Measurements from ENCODE around the gene TNIP1. TPM values are rescaled to one million over a fixed set of nuclear protein-coding genes. Genes with fewer than 3 reads are reported as not detected.

TNIP1 gene
- total RNA-seq, 1 donor from 2014 or later, result 65.6 TPM

DNA sequence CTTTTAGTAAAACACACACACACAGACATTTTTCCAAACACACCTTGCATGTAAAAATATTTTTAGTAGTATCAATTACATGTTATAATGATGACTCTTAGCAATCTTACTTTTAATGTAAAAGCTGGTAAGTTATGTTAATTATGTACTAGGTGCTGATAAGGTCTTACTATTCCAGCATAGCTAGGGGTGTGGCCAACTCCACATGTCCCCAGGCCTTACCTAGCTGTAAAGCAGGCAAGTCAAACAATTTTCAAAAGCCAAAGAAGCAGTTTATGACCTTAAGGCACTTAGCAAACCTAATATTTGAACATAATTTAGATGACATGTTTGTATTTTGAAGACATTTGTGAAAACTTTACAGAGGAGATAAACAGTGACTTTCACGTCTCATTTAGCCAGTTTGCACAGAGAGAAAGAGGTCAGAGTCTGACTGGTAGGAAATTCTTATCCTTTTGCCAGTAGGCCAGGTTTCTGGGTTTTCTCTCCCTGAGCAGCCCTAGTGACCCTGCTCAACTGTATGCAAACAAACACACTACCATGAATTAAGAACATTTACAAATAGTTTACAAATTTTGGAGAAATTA, 86.9 kb downstream of the TNIP1 start:
- no peak for TF ChIP-seq CTCF (IDR thresholded peaks at IDR 0.05; ENCODE audit: insufficient read depth, low read length, severe bottlenecking)
- Histone ChIP-seq H3K36me3 (ENCODE audit: control insufficient read depth, insufficient read depth, low read length) (no peaks in the 10 kb centered on the region), H3K4me3 (ENCODE audit: low read depth, low read length) (no peak overlapping the region), H3K27me3 (ENCODE audit: control insufficient read depth, insufficient read depth, low read length) (no peaks in the 10 kb centered on the region)
- no peak for FAIRE-seq
- DNase-seq (ENCODE audit: low read depth), result no peak

DNA sequence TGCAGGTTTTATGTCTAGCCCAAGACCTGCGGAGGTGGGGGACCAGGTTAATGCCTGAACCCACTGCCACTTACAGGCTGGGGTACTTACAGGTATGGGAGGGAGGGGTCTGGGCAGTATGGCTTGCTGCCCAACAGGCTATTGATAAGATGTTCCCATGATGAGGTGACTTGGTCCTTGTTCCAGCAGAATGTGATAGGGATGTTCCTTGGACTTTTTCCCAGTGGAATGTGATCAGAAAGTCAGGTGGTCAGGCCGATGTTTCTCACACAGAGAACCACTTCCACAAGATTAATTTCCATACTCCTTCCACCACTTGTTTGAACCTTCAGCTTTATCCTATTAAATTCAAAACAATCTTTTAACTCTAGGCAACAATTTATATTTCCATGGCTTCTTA, 87.4 kb downstream of the TNIP1 start:
- no peak for DNase-seq (ENCODE audit: low read depth)
- no peak for TF ChIP-seq CTCF (IDR thresholded peaks at IDR 0.05; ENCODE audit: insufficient read depth, low read length, severe bottlenecking)
- FAIRE-seq, result no peak
- Histone ChIP-seq H3K36me3 (ENCODE audit: control insufficient read depth, insufficient read depth, low read length) (no peaks in the 10 kb centered on the region), H3K27me3 (ENCODE audit: control insufficient read depth, insufficient read depth, low read length) (no peaks in the 10 kb centered on the region), H3K4me3 (ENCODE audit: low read depth, low read length) (no peak overlapping the region)

DNA sequence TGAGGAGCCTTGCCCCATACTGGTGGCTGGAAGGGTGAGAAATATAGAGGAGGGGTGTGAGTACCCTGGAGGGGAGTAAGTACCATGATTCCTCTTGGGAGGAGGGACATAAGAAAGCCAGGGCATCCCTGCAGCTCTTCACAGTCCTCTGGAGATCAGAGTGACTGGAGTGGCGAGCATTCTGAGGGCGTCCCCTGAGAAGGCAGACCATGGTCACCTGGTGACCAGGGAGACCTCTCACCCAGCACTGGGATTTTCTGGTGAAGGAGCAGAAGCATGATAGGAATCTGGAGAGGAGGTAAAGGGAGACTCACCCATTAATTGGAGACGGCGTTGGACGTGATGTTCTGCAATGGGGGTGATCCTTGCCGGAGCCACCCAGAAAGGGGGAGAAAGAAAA, 88.1 kb downstream of the TNIP1 start:
- no peak for TF ChIP-seq CTCF (IDR thresholded peaks at IDR 0.05; ENCODE audit: insufficient read depth, low read length, severe bottlenecking)
- Histone ChIP-seq H3K4me3 (ENCODE audit: low read depth, low read length) (no peak overlapping the region), H3K27me3 (ENCODE audit: control insufficient read depth, insufficient read depth, low read length) (no peaks in the 10 kb centered on the region), H3K36me3 (ENCODE audit: control insufficient read depth, insufficient read depth, low read length) (no peaks in the 10 kb centered on the region)
- no peak for FAIRE-seq
- DNase-seq (ENCODE audit: low read depth), result no peak

DNA sequence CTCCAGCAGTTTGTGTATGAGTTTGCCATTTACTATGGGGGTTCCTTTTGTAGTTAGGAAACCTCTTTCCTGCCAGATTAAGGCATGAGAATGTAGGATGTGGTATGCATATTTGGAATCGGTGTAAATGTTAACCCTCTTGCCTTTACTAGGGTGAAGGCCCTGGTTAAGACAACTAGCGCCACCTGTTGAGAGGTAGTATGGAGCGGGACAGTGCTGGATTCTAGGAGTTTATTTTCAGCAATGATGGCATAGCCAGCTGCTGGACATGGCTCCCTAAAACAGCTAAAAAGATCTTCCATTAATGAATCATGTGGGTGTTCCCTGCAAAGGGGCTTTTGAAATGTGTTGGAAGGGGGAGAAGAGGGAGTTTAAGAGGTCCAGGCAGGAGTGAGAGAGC, 91.1 kb downstream of the TNIP1 start:
- no peak for FAIRE-seq
- TF ChIP-seq CTCF (IDR thresholded peaks at IDR 0.05; ENCODE audit: insufficient read depth, low read length, severe bottlenecking), result no peak

GRCh38 chr5:150987746-150988145, 93.1 kb downstream of the TNIP1 start:
- Histone ChIP-seq H3K27me3 (ENCODE audit: control insufficient read depth, insufficient read depth, low read length) (peaks cover 2% of the 10 kb centered on the region), H3K4me3 (ENCODE audit: low read depth, low read length) (no peak overlapping the region), H3K36me3 (ENCODE audit: control insufficient read depth, insufficient read depth, low read length) (no peaks in the 10 kb centered on the region)
- TF ChIP-seq CTCF (IDR thresholded peaks at IDR 0.05; ENCODE audit: insufficient read depth, low read length, severe bottlenecking), result no peak
- FAIRE-seq, result peak; percentile 23
- peak; percentile 45 for DNase-seq (ENCODE audit: low read depth)

More for the DNA sequence above, 91.1 kb downstream of the TNIP1 start:
- no peak overlapping the region for H3K4me3 ChIP-seq (ENCODE audit: low read depth, low read length)
- no peak for DNase-seq (ENCODE audit: low read depth)
- no peaks in the 10 kb centered on the region for H3K36me3 ChIP-seq (ENCODE audit: control insufficient read depth, insufficient read depth, low read length)
- no peaks in the 10 kb centered on the region for H3K27me3 ChIP-seq (ENCODE audit: control insufficient read depth, insufficient read depth, low read length)

Other genes with a start within 250 kb of the TNIP1 start
- gene IRGM, start 234.5 kb downstream of the TNIP1 start, total RNA-seq, result not detected in 2 replicates
- gene ZNF300, start 176.1 kb downstream of the TNIP1 start, total RNA-seq, result 3.1 and 4.7 TPM in 2 replicates
- 79.0 and 182 TPM in 2 replicates for gene GPX3, start 60.4 kb downstream of the TNIP1 start, total RNA-seq
- 1.3 and 11.3 TPM in 2 replicates for gene ANXA6, start 76.7 kb upstream of the TNIP1 start, total RNA-seq
- 0.79 and 1.7 TPM in 2 replicates for gene CCDC69, start 143.1 kb upstream of the TNIP1 start, total RNA-seq
- gene GM2A, start 172.2 kb upstream of the TNIP1 start, total RNA-seq, result 85.4 and 121 TPM in 2 replicates
- gene SLC36A3, start 222.7 kb upstream of the TNIP1 start, total RNA-seq, result not detected in 2 replicates